ENCODE measurements around the gene FARS2.

FARS2 gene

DNA sequence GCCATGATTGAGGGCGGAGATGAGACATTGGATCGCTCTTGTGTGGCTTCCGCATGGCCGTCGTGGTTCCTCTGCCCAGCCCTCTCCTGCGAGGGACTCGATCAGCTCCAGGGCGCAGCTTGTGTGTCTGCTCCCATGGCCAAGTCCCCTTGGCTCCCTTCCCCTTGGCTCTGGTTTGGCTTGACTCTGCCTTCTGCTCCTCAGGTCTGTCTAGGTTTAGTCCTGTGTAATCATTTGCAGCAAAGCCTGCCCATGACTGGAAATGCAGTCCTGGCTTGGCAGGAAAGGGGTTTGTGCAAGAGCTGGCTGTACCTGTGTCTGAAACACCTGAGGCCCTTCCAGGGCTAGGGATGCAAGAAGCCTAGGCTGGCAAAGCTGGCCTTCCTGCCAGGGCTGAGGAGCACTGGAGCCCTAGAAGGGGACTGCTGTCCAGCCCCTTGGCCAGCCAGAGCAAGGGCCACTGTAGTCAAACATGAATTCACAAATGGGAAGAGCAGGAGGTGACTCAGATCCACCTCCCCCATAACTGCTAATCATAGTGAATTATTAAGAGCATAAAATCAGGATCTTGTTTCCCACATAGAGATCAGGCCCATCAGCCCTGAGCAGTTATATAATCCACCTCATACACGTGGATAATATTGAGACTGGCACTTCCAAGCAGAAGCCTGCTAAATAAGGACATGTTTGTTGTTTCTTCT, 196.8 kb downstream of the FARS2 start:
- H3K4me3 ChIP-seq (replicated peaks; ENCODE audit: low read depth, low read length) = no peak overlapping the region
- no peak for DNase-seq (ENCODE audit: low read depth)
- TF ChIP-seq, protein P1, sequence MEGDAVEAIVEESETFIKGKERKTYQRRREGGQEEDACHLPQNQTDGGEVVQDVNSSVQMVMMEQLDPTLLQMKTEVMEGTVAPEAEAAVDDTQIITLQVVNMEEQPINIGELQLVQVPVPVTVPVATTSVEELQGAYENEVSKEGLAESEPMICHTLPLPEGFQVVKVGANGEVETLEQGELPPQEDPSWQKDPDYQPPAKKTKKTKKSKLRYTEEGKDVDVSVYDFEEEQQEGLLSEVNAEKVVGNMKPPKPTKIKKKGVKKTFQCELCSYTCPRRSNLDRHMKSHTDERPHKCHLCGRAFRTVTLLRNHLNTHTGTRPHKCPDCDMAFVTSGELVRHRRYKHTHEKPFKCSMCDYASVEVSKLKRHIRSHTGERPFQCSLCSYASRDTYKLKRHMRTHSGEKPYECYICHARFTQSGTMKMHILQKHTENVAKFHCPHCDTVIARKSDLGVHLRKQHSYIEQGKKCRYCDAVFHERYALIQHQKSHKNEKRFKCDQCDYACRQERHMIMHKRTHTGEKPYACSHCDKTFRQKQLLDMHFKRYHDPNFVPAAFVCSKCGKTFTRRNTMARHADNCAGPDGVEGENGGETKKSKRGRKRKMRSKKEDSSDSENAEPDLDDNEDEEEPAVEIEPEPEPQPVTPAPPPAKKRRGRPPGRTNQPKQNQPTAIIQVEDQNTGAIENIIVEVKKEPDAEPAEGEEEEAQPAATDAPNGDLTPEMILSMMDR (IDR thresholded peaks at IDR 0.05; ENCODE audit: low read length, missing control alignments) = no peak

- no peak overlapping the region for H3K4me3 ChIP-seq (replicated peaks; ENCODE audit: low read depth, low read length)
- TF ChIP-seq, protein P1 (IDR thresholded peaks at IDR 0.05; ENCODE audit: low read length, missing control alignments) = no peak
- no peak for DNase-seq (ENCODE audit: low read depth)
Measured at GRCh38 chr6:5459346-5459745, 198.0 kb downstream of the FARS2 start.

DNA sequence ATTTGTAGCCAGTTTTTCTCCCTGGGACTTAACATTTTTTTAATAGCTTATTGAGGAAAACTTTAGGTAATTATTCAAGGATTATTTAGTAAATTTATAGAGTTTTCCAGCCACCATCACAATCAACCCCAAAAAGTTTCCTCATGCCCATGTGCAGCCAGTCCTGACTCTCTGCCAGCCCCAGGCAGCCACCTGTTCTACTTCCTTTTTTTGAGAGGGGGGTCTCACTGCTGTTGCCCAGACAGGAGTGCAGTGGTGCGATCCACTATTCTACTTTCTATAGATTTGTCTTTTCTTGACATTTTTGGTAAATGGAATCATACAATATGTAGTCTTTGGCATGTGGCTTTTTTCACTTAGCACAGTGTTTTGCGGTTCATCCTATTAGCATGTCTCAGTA, 200.1 kb downstream of the FARS2 start:
- no peak overlapping the region for H3K4me3 ChIP-seq (replicated peaks; ENCODE audit: low read depth, low read length)
- DNase-seq (ENCODE audit: low read depth) = no peak
- TF ChIP-seq, protein P1 (IDR thresholded peaks at IDR 0.05; ENCODE audit: low read length, missing control alignments) = no peak

- H3K4me3 ChIP-seq (replicated peaks; ENCODE audit: low read depth, low read length) = no peak overlapping the region
- no peak for DNase-seq (ENCODE audit: low read depth)
- TF ChIP-seq, protein P1 (IDR thresholded peaks at IDR 0.05; ENCODE audit: low read length, missing control alignments) = no peak
Measured at GRCh38 chr6:5462856-5463255, 201.5 kb downstream of the FARS2 start.

DNA sequence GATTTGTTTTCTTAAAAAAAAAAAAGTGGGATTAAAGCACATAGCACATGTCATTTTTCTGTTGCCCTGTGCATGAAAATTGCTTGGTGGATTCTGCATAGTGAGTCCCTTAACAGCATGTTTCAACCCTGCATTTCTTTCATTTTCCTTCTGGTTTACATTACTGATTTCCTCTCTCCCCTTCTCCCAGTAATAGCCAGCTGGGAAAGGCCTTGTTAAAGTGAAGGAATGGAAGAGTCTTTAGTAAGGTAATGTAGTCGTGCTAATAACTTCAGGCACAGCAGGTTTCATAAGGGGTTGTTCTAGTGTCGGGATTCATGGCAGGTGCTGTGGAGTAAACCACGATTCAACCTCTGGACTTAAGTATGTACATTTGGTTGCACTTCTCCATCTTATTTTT, 202.4 kb downstream of the FARS2 start:
- TF ChIP-seq, protein P1 (IDR thresholded peaks at IDR 0.05; ENCODE audit: low read length, missing control alignments) = no peak
- H3K4me3 ChIP-seq (replicated peaks; ENCODE audit: low read depth, low read length) = no peak overlapping the region
- DNase-seq (ENCODE audit: low read depth) = no peak

DNA sequence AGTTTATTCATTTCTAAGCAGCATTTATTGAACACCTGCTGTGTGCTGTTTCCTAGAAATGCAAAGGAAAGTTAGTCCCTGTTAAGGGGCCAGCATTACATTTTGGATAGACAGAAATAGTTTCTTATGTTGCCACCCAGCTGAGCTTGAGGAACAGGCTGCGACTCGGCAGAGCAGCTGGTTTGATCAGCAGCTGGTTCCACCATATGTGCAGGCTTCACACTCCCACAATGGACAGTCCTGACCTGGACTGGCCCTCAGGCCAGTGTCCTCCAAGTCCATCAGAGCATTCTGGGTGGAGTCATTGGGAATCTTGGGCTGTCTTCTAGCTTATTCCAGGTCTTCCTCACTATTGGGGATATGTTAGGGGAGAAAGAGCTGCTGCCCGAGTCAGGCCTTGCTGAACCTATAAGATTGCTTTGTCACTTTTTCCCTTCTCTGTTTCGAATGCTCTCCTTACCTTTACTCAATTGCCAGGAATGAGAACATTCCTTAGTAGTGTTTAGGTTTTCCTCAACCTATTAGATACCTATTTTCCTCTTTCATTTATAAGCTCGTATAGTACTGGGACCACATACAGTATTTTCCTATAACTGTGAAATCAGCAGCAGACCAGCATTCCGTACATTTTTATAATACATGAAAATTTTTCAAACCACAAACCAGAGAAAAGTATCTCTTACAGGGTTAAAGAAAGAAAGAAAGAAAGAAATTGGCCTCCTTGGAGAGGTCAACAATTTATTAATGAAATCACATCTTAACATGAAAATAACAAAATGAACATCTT, 203.0 kb downstream of the FARS2 start:
- no peak overlapping the region for H3K4me3 ChIP-seq (replicated peaks; ENCODE audit: low read depth, low read length)
- TF ChIP-seq, protein P1 (IDR thresholded peaks at IDR 0.05; ENCODE audit: low read length, missing control alignments) = no peak
- DNase-seq (ENCODE audit: low read depth) = no peak

Data from fibroblast of pulmonary artery (primary cell).